Measurements from ENCODE around the gene FOSL1. TPM values are rescaled to one million over a fixed set of nuclear protein-coding genes. Genes with fewer than 3 reads are reported as not detected.

Gene FOSL1
- total RNA-seq, 4 donors from 2014 or later, result 3.2 to 47.2 (median 8.7) TPM; not detected in 1

DNA sequence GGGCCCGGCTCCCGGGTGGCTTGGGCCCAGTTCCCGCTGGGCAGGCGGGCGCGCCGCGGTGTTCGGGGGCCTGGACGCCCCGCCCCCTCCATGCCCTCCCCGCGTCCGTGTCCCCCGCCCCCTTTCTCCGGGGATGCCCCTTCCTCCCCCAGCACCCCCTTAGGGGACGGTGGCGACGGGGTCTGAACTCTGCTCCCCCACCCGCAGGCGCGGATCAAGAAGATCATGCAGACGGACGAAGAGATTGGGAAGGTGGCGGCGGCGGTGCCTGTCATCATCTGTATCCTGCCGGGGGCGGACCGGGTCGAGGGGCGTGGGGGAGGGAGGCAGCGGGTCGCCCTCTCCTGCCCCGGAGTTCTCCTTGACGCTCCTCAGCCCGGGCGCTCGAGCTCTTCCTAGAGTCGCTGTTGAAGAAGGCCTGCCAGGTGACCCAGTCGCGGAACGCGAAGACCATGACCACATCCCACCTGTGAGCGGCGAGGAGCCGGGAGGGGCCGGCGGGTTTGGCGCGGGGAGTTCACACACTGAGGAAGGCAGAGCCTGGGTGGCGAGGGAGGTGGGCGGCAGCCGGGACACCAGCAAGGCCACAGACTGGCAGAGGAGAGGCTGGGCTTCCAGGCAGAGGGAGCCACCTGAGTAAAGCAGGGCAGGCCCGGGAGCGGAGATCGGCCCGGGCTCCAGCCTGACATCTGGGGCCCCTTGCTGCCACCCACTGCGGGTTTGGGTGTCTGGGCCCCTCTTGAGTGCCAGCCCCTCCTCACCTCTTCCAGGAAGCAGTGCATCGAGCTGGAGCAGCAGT is 19.6 kb upstream of the FOSL1 start:
- 2% methylated on average over 11 of the region's 60 CpGs for WGBS
- DNase-seq (ENCODE audit: extremely low spot score), result no peak
- Histone ChIP-seq H3K27me3 (no peaks in the 10 kb centered on the region), H3K36me3 (peaks cover 7 to 39% (median 28%) of the 10 kb centered on the region in 4 donors), H3K4me1 (peaks cover 46 to 57% (median 54%) of the 10 kb centered on the region in 4 donors), H3K27ac (replicated peaks in 1 of 4) (peak overlapping the region; percentile 91 to 99 (median 96)), H3K9me3 (no peaks in the 10 kb centered on the region), H3K4me3 (peak overlapping the region; percentile 68 to 99 (median 88))
- intact Hi-C loops (cut with DNase I), result loop anchor here (5.0 to 10.0 kb wide), 2 partner anchors 38 to 65 kb away; no protein-coding TSS in a partner anchor
- no peak for TF ChIP-seq EP300 (IDR thresholded peaks at IDR 0.05)
- TF ChIP-seq POLR2A (IDR thresholded peaks at IDR 0.05; ENCODE audit: low read depth), result no peak
- no peak for TF ChIP-seq POLR2AphosphoS5 (IDR thresholded peaks at IDR 0.05)
- TF ChIP-seq, protein P1, sequence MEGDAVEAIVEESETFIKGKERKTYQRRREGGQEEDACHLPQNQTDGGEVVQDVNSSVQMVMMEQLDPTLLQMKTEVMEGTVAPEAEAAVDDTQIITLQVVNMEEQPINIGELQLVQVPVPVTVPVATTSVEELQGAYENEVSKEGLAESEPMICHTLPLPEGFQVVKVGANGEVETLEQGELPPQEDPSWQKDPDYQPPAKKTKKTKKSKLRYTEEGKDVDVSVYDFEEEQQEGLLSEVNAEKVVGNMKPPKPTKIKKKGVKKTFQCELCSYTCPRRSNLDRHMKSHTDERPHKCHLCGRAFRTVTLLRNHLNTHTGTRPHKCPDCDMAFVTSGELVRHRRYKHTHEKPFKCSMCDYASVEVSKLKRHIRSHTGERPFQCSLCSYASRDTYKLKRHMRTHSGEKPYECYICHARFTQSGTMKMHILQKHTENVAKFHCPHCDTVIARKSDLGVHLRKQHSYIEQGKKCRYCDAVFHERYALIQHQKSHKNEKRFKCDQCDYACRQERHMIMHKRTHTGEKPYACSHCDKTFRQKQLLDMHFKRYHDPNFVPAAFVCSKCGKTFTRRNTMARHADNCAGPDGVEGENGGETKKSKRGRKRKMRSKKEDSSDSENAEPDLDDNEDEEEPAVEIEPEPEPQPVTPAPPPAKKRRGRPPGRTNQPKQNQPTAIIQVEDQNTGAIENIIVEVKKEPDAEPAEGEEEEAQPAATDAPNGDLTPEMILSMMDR (IDR thresholded peaks at IDR 0.05), result no peak

DNA sequence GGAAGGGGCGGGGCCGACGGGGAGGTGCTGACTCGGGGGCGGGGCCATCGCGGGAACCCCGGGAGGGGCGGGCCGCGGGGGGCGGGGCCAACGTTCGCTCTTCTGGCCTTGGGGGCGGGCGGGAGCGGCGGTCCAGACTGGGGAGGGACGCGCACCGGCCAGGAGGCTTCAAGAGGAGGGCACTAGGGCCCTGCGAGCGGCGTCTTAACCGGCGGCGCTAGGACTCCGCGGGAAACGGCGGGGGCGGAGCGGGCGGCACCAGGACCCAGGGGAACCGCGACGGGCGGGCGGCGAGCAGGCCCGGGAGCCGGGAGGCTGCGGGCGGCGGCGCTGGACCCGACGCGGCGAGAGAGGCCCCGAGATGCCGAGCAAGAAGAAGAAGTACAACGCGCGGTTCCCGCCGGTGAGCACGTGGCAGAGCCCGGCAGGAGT is 19.0 kb upstream of the FOSL1 start, which contains the start of gene DRAP1:
TSS of gene DRAP1 (plus strand) at position 286 of the 432 bp plus-strand sequence. CDS start at position 362, 76 bp downstream.
- H3K4me3 ChIP-seq, result peak within 1 kb of the TSS; percentile 68 to 99 (median 88)
- TF ChIP-seq POLR2AphosphoS5 (IDR thresholded peaks at IDR 0.05) (peak; percentile 82 to 89), POLR2A (IDR thresholded peaks at IDR 0.05; ENCODE audit: low read depth) (peak; percentile 60), EP300 (IDR thresholded peaks at IDR 0.05) (no peak)
- TF ChIP-seq, protein P1 (IDR thresholded peaks at IDR 0.05), result peak in 1 of 3 experiments; percentile 36
- WGBS, result no CpG with 5 or more reads among the region's 59 CpGs
- intact Hi-C loops (cut with DNase I), result no loop called here
- H3K36me3 ChIP-seq, result peaks cover 7 to 36% (median 28%) of the 10 kb centered on the region in 4 donors
- H3K9me3 ChIP-seq, result no peaks in the 10 kb centered on the region
- peaks cover 49 to 64% (median 58%) of the 10 kb centered on the region in 4 donors for H3K4me1 ChIP-seq
- DNase-seq (ENCODE audit: extremely low spot score), result peak; percentile 99
- peak within 1 kb of the TSS; percentile 91 to 99 (median 96) for H3K27ac ChIP-seq (replicated peaks in 1 of 4)
- H3K27me3 ChIP-seq, result no peaks in the 10 kb centered on the region

DNA sequence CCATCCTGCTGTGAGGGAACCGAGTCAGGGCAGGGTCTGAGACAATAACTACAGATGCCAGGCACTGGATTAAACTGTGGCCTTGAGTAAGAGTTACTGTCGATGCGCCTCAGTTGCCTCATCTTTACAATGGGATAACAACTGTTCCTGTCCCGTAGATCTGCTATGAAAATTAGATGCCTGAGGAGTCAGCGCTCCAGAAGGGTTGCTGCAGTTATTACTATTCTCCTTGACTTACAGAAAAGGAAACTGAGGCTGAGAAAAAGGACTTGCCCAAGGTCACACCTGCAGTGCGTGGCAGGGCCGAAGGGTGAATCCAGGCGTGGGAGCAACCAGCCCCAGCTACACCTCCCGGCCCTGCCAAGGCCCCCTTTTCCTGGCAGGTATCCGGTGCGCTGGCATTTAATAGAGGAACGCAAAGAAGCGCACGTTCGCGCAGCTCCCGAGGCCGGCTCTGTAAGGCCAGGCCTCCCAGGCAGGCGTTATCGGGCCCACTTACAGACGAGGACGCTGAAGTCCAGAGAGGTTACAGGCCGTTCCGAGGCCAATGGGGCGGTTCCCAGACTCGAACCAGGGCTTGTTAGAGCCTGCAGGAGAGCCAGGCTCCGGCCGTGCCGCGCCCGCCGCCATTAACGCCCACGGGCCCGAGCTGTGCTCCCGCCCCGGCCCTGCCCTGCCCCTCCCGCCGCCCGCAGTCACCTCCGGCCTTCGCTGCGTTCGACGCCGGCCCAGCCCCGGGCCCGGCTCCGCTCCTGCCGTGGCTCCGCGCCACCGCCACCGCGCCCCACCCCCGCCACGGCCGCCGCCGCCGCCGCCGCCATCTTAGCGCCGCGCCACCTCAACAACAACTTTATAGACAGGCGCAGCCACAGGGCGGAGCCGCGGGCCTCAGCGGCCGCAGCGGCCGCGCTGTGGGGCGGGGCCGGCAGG is 18.3 kb upstream of the FOSL1 start, which contains the start of gene C11orf68:
TSS of gene C11orf68 (minus strand) at position 852 of the 930 bp plus-strand sequence. CDS start at position 821, 31 bp downstream.
- no peak for DNase-seq (ENCODE audit: extremely low spot score)
- Histone ChIP-seq H3K27me3 (no peaks in the 10 kb centered on the region), H3K4me1 (peaks cover 49 to 67% (median 58%) of the 10 kb centered on the region in 4 donors), H3K4me3 (peak within 1 kb of the TSS; percentile 68 to 99 (median 88)), H3K27ac (replicated peaks in 1 of 4) (peak within 1 kb of the TSS; percentile 91 to 99 (median 96)), H3K36me3 (peaks cover 7 to 36% (median 27%) of the 10 kb centered on the region in 4 donors), H3K9me3 (no peaks in the 10 kb centered on the region)
- 16% methylated on average over 20 of the region's 77 CpGs for WGBS
- TF ChIP-seq POLR2AphosphoS5 (IDR thresholded peaks at IDR 0.05), result peak; percentile 50 to 74
- TF ChIP-seq, protein P1 (IDR thresholded peaks at IDR 0.05), result no peak
- intact Hi-C loops (cut with DNase I), result loop anchor here (1.0 kb wide), 1 partner anchor 30 kb away; the partner anchor contains the start of gene FIBP

DNA sequence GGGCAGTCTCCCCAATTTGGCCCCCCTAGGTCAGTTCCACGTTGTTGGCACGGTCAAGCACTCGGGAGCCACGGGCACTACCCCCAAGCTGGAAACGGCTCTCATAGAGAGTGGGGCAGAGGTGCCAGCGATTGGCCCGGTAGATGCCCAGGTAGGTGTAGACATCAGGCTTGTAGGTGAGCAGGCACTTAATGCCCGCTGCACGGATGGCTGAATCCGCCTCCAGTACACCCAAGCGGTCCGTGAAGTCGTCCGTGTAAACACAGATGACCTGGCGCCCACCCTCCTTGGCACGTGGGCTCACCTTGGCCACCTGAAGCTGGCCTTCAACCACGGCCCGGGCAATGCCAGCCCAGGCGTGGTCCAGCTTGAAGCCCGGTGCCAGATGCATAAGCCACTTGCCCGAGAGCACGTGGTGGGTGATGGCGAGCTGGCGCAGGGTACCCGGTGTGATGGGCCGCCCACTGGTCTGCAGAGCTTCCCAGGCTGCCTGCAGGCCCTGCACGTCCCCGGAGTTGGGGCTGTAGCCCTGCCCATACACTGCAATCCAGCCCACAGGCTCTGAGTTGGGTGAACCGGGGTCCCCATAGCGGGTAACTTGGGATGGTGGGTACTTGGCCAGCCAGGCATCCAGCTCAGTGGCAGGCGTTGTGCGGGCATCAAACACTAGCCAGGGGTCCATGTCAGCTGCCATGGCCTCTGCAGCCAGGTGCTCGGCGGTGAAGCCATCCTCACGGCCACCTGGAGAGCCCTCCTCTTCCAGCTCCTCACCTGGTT is 17.4 kb upstream of the FOSL1 start:
- Histone ChIP-seq H3K36me3 (peaks cover 1 to 28% (median 19%) of the 10 kb centered on the region in 4 donors), H3K9me3 (no peaks in the 10 kb centered on the region), H3K27ac (replicated peaks in 1 of 4) (peak overlapping the region; percentile 91 to 99 (median 94)), H3K4me3 (peak overlapping the region; percentile 68 to 99 (median 88)), H3K4me1 (peaks cover 49 to 67% (median 62%) of the 10 kb centered on the region in 4 donors), H3K27me3 (no peaks in the 10 kb centered on the region)
- intact Hi-C loops (cut with DNase I), result loop anchor here (1.0 kb wide), 1 partner anchor 29 kb away; the partner anchor contains the start of gene FIBP
- 78% methylated on average over 14 of the region's 35 CpGs for WGBS
- no peak for DNase-seq (ENCODE audit: extremely low spot score)
- no peak for TF ChIP-seq EP300 (IDR thresholded peaks at IDR 0.05)
- no peak for TF ChIP-seq POLR2A (IDR thresholded peaks at IDR 0.05; ENCODE audit: low read depth)
